ENCODE results near the gene RBFOX2.

Gene RBFOX2

GRCh38 chr22:35886309-35886708, 142.3 kb downstream of the RBFOX2 start:
- H3K4me3 ChIP-seq (ENCODE audit: control insufficient read depth, low read depth, low read length) = no peak overlapping the region
- peak; percentile 21 for DNase-seq (ENCODE audit: low read depth)
- TF ChIP-seq, protein P1, sequence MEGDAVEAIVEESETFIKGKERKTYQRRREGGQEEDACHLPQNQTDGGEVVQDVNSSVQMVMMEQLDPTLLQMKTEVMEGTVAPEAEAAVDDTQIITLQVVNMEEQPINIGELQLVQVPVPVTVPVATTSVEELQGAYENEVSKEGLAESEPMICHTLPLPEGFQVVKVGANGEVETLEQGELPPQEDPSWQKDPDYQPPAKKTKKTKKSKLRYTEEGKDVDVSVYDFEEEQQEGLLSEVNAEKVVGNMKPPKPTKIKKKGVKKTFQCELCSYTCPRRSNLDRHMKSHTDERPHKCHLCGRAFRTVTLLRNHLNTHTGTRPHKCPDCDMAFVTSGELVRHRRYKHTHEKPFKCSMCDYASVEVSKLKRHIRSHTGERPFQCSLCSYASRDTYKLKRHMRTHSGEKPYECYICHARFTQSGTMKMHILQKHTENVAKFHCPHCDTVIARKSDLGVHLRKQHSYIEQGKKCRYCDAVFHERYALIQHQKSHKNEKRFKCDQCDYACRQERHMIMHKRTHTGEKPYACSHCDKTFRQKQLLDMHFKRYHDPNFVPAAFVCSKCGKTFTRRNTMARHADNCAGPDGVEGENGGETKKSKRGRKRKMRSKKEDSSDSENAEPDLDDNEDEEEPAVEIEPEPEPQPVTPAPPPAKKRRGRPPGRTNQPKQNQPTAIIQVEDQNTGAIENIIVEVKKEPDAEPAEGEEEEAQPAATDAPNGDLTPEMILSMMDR (conservative IDR thresholded peaks at IDR 0.05; ENCODE audit: control insufficient read depth, insufficient read depth, low read depth, low read length) = no peak

GRCh38 chr22:35884529-35884928, 144.1 kb downstream of the RBFOX2 start:
- no peak overlapping the region for H3K4me3 ChIP-seq (ENCODE audit: control insufficient read depth, low read depth, low read length)
- no peak for DNase-seq (ENCODE audit: low read depth)
- TF ChIP-seq, protein P1 (conservative IDR thresholded peaks at IDR 0.05; ENCODE audit: control insufficient read depth, insufficient read depth, low read depth, low read length) = no peak

DNA sequence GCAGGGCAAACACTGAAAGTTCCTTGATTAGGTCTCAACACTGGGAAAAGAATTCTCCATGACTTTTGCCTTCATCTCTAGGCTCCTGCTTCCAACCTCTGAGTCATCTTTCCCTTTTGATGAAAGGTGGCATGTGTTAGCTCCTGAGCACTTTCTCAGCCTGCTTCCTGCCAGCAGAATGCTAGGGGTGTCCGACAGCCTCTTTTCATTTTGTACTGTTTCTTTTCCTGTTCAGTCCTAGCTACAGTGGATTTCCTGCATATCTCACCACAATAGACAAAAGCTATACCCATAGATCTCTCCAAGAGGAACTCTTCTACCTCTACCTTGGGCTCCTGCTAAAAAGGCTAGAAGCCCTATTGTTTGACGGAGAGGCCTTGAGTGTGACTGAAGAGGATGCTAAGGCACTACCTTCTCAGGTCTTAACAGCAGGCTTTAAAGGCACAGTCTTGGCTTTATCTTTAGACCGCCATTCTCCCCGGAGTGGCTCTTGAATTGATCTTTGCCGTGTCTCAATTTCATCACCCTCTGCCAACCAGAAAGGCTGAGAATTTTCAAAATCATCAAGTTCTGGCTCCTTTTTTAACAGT, 145.5 kb downstream of the RBFOX2 start:
- no peak overlapping the region for H3K4me3 ChIP-seq (ENCODE audit: control insufficient read depth, low read depth, low read length)
- TF ChIP-seq, protein P1 (conservative IDR thresholded peaks at IDR 0.05; ENCODE audit: control insufficient read depth, insufficient read depth, low read depth, low read length) = no peak

GRCh38 chr22:35882211-35883030, 146.2 kb downstream of the RBFOX2 start:
- DNase-seq (ENCODE audit: low read depth) = peak; percentile 26
- no peak overlapping the region for H3K4me3 ChIP-seq (ENCODE audit: control insufficient read depth, low read depth, low read length)
- TF ChIP-seq, protein P1 (conservative IDR thresholded peaks at IDR 0.05; ENCODE audit: control insufficient read depth, insufficient read depth, low read depth, low read length) = no peak

More for the DNA sequence above, 145.5 kb downstream of the RBFOX2 start:
- peak; percentile 67 for DNase-seq (ENCODE audit: low read depth)

DNA sequence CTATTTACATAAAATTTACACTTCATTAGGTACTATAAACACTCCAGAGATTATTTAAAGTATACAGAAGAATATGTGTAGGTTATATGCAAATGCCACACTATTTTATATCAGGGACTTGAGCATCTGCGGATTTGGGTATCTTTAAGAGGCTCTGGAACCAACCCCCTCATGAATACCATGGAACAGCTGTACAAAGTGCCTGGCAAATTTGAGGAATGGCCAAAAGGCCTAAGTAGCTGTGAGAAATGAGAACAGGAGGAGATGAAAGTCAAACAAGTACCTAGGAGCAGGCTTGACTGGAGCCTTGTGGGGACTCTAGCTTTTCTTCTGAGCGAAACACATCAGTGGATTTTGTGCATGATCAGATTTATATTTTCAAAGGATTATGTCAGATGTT, 149.3 kb downstream of the RBFOX2 start:
- H3K4me3 ChIP-seq (ENCODE audit: control insufficient read depth, low read depth, low read length) = no peak overlapping the region
- no peak for DNase-seq (ENCODE audit: low read depth)
- TF ChIP-seq, protein P1 (conservative IDR thresholded peaks at IDR 0.05; ENCODE audit: control insufficient read depth, insufficient read depth, low read depth, low read length) = no peak

DNA sequence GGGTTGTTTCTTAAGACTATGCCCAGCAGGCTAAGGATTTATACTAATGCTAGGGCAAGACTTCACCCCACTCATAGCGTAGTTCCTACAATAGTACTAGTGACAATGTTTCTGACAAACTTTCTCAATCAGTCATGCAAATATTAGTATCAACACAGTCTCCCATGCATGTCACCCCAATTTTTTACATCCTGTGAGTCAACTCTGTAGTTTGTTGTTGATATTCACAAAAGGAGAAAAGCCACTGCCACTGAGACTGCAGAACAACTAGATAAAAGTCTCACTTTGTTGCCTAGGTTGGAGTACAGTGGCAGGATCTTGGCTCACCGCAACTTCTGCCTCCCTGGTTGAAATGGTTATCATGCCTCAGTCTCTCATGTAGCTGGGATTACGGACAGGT, 155.2 kb downstream of the RBFOX2 start:
- H3K4me3 ChIP-seq (ENCODE audit: control insufficient read depth, low read depth, low read length) = no peak overlapping the region
- TF ChIP-seq, protein P1 (conservative IDR thresholded peaks at IDR 0.05; ENCODE audit: control insufficient read depth, insufficient read depth, low read depth, low read length) = no peak
- DNase-seq (ENCODE audit: low read depth) = no peak
